ENCODE data around the gene PPIG.
"Not testable (repeated sequence)": the region's sequence is repeated elsewhere in the genome, so short reads cannot be mapped to it uniquely, and the experiment has no call there.

The PPIG gene
- long read RNA-seq, donor 1, full-length matches to known transcripts: 7 of 40 reads
- long read RNA-seq, donor 1, partial matches to known transcripts: 33 of 40 reads
- long read RNA-seq, donor 1, other reads (novel, unspliced or antisense): 0 of 40 reads
- long read RNA-seq, donor 2, full-length matches to known transcripts: 4 of 9 reads
- long read RNA-seq, donor 2, partial matches to known transcripts: 5 of 9 reads
- long read RNA-seq, donor 2, other reads (novel, unspliced or antisense): 0 of 9 reads
- long read RNA-seq, donor 3, full-length matches to known transcripts: 2 of 25 reads
- long read RNA-seq, donor 3, partial matches to known transcripts: 23 of 25 reads
- long read RNA-seq, donor 3, other reads (novel, unspliced or antisense): 0 of 25 reads
- long read RNA-seq, donor 4, full-length matches to known transcripts: 6 of 39 reads
- long read RNA-seq, donor 4, partial matches to known transcripts: 33 of 39 reads
- long read RNA-seq, donor 4, other reads (novel, unspliced or antisense): 0 of 39 reads
- long read RNA-seq, donor 5, full-length matches to known transcripts: 12 of 25 reads
- long read RNA-seq, donor 5, partial matches to known transcripts: 13 of 25 reads
- long read RNA-seq, donor 5, other reads (novel, unspliced or antisense): 0 of 25 reads
- long read RNA-seq, donor 6, full-length matches to known transcripts: 6 of 6 reads
- long read RNA-seq, donor 6, partial matches to known transcripts: 0 of 6 reads
- long read RNA-seq, donor 6, other reads (novel, unspliced or antisense): 0 of 6 reads
- long read RNA-seq, donor 7, full-length matches to known transcripts: 9 of 44 reads
- long read RNA-seq, donor 7, partial matches to known transcripts: 35 of 44 reads
- long read RNA-seq, donor 7, other reads (novel, unspliced or antisense): 0 of 44 reads
- long read RNA-seq, donor 8, full-length matches to known transcripts: 8 of 40 reads
- long read RNA-seq, donor 8, partial matches to known transcripts: 32 of 40 reads
- long read RNA-seq, donor 8, other reads (novel, unspliced or antisense): 0 of 40 reads

DNA sequence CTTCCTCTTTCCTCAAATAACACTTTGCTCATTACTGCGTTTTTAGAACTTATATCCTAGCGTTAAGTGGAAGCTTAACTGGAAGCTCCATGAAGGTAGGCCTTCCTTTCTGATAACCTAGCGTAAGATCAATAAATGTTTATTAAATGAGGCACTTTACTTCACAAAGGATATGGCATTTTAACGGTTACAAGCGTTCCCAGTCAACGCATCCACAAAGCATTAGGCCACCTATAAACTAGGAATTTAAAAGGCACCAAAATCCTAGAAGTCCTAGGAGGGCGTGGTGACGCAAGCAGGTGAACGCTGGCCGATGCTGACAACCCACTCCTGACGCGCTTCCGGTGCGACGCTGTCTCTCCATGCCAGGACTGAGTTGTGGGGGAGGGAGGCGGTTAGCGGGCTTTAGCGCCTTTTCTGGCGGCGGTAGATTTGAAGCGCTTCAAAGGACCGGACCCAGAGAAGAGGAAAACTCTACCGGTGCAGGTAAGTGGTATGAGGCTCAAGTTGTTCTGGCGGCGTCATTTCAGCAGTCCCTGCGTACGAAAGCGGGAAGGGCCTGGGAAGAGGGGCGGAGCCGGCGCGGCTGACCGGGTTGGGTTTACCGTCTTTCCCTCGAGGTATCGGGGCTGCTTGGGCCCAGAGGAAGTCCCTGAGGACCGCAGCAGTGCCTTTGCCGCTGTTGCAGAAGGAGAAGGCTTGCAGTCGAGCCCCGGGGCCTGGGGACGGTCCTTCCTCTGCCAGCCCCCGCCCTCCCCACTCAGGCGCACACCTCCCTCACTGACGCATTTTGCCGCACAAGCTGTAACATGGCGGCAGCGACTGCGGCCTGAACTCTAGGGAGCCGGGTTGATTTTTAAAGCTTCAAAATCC is at the start of gene PPIG:
PPIG (plus strand) TSS at position 347 of the 873 bp plus-strand sequence. CDS start 19,691 bp downstream, outside the sequence.
- DNase-seq: peak; percentile 97

GRCh38 chr2:169539460-169539859 is 44.7 kb upstream of the PPIG start:
- DNase-seq: not testable (repeated sequence)

GRCh38 chr2:169540146-169540545 is 44.0 kb upstream of the PPIG start:
- DNase-seq: no peak

DNA sequence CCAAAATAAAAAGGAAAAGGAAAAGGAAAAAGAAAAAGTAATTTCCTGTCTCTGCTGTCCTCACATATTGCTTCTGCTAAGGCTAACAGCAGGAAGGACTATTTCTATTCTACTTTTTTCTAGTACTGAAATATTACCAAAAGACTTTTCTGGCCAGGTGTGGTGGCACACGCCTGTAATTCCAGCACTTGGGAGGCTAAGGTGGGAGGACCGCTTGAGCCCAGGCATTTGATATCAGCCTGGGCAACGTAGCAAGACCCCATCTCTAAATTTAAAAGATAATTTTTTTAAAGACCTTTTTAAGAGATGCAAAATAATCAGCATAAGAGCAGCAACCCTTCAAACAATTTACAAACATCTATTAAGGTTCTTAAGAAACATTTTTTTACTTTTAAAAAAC is 41.7 kb upstream of the PPIG start:
- no peak for DNase-seq

- no peak for DNase-seq
Observed at GRCh38 chr2:169546756-169547155, 37.4 kb upstream of the PPIG start.

GRCh38 chr2:169561364-169561763 is 22.8 kb upstream of the PPIG start:
- no peak for DNase-seq

DNA sequence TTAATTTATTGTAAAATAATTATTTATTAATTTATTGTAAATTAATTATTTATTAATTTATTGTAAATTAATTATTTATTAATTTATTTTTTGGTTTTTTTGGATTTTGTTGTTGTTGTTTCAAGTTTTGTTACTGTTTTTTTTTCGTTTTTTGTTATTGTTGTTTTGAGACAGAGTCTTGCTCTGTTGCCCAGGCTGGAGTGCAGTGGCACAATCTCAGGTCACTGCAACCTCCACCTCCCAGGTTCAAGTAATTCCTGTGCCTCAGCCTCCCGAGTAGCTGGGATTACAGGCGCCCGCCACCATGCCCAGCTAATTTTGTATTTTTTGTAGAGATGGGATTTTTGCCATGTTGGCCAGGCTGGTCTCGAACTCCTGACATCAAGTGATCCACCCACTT is 22.1 kb upstream of the PPIG start:
- not testable (repeated sequence) for DNase-seq

DNA sequence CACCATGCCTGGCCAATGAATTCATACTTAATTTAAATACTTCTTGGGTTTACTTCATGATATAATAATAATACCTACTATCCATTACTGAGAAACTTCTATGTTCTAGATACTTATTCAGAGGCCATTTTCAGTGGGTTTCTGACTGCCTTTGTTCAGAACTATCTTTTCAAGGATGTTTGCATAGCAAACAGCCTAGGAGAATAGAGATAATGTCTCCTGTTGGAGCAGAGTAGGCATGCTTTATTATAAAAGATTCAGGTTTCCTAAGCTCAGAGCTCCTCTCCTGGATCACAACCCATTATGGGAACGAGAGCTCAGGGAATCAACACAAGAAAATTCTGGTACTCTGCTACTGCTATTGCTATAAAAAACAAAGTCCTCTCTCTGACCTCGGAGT is 21.6 kb upstream of the PPIG start:
- DNase-seq: no peak

GRCh38 chr2:169565686-169566085 is 18.5 kb upstream of the PPIG start:
- DNase-seq: no peak

DNA sequence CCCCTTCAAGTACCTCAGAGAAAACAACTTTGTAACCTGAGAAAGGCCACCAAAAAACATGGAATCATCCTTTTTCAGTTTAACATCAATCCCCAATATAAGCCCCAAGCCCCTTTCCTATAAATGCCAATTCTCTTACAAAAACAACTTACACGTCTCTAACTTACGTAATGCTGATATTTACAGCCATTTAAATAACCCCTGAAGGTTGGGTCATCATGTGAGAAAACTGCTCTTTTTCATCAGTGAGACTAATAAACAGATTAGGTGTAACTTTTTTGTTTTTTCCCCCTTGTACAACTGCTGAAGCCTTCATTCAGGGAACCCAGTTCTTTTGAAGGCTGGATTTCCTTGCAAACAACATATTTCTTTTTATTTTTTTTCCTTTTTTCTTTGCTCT is 14.2 kb upstream of the PPIG start:
- no peak for DNase-seq

DNA sequence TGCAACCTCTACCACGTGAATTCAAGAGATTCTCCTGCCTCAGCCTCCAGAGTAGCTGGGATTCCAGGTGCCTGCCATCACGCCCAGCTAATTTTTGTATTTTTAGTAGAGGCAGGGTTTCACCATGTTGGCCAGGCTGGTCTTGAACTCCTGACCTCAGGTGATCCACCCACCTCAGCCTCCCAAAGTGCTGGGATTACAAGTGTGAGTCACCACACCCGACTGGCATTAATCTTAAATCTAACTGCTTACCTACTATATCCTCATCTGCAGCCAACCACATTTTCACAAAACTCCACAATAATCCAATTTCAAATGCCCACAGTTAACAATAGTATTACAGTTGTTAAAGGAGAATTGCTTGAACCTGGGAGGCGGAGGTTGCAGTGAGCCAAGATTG is 13.4 kb upstream of the PPIG start:
- DNase-seq: not testable (repeated sequence)

GRCh38 chr2:169571571-169571970 is 12.6 kb upstream of the PPIG start:
- DNase-seq: no peak

GRCh38 chr2:169572189-169572588 is 12.0 kb upstream of the PPIG start:
- DNase-seq: no peak

GRCh38 chr2:169572821-169573159 is 11.4 kb upstream of the PPIG start:
- DNase-seq: no peak

DNA sequence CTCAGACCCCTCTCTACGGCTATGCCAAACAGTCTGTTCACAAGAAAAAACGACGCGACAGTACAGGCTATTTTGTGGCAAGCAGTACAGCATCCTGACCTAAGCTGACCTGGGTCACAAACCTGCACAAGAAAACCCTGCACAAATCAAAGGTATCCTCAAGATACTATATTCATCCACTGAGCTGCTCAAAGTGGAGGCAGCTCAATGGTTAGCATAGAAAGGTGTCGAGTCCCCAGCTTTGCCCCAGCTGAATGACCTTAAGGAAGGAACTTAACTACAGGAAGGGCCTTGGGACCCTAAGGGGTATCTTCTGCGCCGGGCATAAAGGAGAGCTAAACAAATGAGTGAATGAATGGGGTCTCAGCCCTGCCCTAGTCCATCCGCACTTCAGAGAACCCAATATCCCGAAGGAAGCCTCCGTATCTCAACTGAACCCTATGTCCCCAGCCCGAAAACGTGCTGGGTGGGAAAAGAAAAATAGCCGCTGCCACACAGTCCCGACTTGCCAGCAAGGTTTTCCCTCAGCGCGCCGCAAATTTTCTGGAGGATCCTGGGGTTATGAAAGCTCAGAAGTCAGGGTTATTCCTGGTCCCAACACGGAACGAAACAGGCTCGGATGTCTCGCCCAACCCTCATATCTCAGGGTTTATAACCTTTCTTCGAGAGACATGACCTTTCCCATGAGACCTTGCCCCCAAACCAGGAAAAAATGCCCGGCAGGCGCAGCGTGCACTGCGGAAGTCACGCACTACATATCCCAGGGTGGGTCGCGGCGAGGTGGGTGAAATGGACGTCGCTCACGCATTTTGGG is 10.8 kb upstream of the PPIG start, which contains the start of gene FASTKD1:
FASTKD1 (minus strand) TSS at position 706 of the 814 bp plus-strand sequence. CDS start 1,836 bp downstream, outside the sequence.
- peak; percentile 83 for DNase-seq

- no peak for DNase-seq
Observed at GRCh38 chr2:169573974-169574299, 10.2 kb upstream of the PPIG start.

DNA sequence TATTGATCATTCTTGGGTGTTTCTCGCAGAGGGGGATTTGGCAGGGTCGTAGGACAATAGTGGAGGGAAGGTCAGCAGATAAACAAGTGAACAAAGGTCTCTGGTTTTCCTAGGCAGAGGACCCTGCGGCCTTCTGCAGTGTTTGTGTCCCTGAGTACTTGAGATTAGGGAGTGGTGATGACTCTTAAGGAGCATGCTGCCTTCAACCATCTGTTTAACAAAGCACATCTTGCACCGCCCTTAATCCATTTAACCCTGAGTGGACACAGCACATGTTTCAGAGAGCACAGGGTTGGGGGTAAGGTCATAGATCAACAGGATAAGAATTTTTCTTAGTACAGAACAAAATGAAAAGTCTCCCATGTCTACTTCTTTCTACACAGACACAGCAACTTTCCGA is 9.6 kb upstream of the PPIG start:
- not testable (repeated sequence) for DNase-seq

GRCh38 chr2:169575264-169575663 is 8.9 kb upstream of the PPIG start:
- not testable (repeated sequence) for DNase-seq

DNA sequence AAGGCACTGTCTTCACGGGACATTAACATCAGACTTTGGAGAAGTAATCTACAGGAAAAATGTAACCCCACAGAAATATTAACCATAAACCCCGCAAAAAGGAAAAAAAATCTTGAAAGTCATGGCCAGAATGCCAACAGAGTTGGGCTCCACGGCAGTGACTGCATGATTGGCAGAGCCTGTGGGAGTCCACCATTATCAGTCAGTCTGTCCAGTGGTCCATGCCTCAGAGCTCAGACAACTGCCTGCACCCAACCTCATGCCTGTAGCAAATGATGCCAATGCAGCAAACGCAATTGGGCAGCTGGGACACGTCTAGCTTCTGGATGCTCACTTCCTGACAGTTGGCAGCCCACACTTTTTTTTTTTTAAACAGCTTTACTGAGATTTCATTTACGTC is 5.1 kb upstream of the PPIG start:
- no peak for DNase-seq

DNA sequence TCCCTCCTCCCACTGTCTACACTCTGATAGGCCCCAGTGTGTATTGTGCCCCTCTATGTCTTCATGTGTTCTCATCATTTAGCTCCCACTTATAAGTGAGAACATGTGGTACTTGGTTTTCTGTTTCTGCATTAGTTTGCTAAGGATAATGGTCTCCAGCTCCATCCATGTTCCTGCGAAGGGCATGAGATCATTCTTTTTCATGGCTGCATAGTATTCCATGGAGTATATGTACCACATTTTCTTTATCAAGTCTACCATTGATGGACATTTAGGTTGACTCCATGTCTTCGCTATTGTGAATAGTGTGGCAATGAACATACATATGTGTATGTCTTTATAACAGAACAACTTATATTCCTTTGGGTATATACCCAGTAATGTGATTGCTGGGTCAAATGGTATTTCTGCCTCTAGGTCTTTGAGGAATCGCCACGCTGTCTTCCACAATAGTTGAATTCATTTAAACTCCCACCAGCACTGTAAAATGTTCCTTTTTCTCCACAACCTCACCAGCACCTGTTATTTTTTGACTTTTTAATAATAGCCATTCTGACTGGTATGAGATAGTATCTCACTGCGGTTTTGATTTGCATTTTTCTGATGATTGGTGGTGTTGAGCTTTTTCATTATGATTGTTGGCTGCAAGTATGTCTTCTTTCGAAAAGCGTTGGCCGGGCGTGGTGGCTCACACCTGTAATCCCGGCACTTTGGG is 1.4 kb upstream of the PPIG start:
- DNase-seq: not testable (repeated sequence)

DNA sequence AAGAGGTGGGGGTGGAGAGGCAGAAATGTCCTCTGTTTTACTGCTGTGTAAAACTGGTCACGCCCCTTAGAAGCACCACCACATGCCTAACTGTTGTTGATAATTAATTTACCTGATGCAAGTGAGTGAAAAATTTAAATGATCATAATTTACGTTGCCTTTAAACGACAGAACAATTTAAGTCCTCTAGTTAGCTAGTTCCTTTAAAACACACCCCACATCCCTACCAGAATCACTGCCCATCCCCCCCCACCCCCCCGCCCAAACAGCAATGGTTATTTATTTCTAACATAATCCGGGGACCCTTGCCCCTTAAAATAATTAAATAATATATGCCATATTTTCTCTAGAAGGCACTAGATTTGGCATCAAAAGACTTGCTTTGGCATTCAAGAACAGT is 633 bp upstream of the PPIG start:
- no peak for DNase-seq

All from right kidney (tissue), 9 donors.